ENCODE data around the gene IGFL4.
A peak's percentile ranks its signal among the peaks of the same experiment; 100 is the strongest.

The IGFL4 gene

GRCh38 chr19:46018729-46019251 is 22.0 kb downstream of the IGFL4 start:
- no peak for DNase-seq

GRCh38 chr19:46017874-46018675 is 22.7 kb downstream of the IGFL4 start:
- no peak for DNase-seq

GRCh38 chr19:46017095-46017429 is 23.7 kb downstream of the IGFL4 start:
- DNase-seq, result no peak

- peak; percentile 65 for DNase-seq
These were observed 24.2 kb downstream of the IGFL4 start for GRCh38 chr19:46016426-46017094.

- DNase-seq, result no peak
These were observed 24.9 kb downstream of the IGFL4 start for GRCh38 chr19:46015687-46016425.

- DNase-seq, result no peak
These were observed 25.7 kb downstream of the IGFL4 start for GRCh38 chr19:46014941-46015686.

- DNase-seq, result no peak
These were observed 26.3 kb downstream of the IGFL4 start for GRCh38 chr19:46014534-46014933.

GRCh38 chr19:46009530-46010510 is 31.0 kb downstream of the IGFL4 start:
- DNase-seq, result peak; percentile 68

GRCh38 chr19:46006411-46006810 is 34.4 kb downstream of the IGFL4 start:
- no peak for DNase-seq

- no peak for DNase-seq
These were observed 38.0 kb downstream of the IGFL4 start for GRCh38 chr19:46002678-46003275.

GRCh38 chr19:46000491-46001246 is 40.1 kb downstream of the IGFL4 start:
- DNase-seq, result no peak

- DNase-seq, result peak; percentile 44
These were observed 41.1 kb downstream of the IGFL4 start for GRCh38 chr19:45999653-46000121.

GRCh38 chr19:45998834-45999233 is 42.0 kb downstream of the IGFL4 start:
- DNase-seq, result no peak

- DNase-seq, result no peak
These were observed 43.9 kb downstream of the IGFL4 start for GRCh38 chr19:45996933-45997332.

- no peak for DNase-seq
These were observed 45.0 kb downstream of the IGFL4 start for GRCh38 chr19:45995715-45996385.

GRCh38 chr19:45994998-45995714 is 45.6 kb downstream of the IGFL4 start, which contains the start of gene CCDC61:
CCDC61 (plus strand) TSS chr19:45995467; CDS start chr19:46003019, 7,552 bp downstream.
- DNase-seq, result peak; percentile 100

- peak; percentile 33 for DNase-seq
These were observed 46.3 kb downstream of the IGFL4 start for GRCh38 chr19:45994456-45994997.

GRCh38 chr19:45990113-45990728 is 50.6 kb downstream of the IGFL4 start:
- DNase-seq, result no peak
